ENCODE measurements around the gene CERS6. TPM values are rescaled to one million over a fixed set of nuclear protein-coding genes. Genes with fewer than 3 reads are reported as not detected.

Gene CERS6
- total and polyA plus RNA-seq, 2 of the 8 experiments (the other 6 are each of a cell fraction or from before 2014, with no cell fraction given): 6.8 to 28.2 TPM

DNA sequence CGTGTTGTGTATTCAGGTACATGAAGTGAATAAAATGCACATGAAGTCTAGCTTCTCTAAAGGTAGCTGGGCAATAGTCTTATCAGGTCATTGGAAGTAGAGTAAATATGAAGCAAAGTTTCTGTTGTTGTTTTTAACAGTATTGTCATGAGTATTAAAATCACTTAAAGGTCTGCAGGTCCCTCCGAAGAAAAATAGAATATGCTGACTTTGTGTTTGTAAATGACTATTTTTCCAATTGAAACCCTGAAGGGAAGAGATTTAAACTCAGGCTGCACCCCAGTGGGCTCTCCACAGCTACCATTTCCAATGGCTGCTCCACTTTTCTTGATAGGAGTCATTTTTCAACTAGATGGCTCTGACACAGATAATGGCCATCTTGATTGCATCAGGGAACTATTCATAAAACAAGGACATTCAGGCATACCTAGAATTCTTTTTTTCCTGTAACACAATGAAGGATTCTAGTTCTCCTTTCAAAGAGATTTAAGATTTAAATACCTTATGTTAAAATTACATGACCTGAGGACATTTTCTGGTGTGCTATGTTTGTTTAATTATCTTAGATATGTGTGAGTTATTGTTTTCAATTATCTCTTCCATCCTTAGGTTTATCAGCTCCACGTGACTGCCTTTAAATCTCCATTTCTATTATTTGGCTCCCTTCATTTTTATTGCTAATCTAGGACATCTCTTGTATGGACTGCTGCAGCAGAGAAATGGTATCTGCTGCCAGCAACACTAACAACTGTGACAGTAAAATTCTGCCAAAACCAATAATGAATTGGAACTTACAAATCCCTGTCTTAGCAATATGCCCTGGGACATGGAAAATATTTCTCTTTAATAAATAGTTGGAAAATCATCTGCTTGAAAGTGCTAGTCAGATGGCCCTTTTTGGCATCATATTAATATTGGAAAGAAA is 197.2 kb downstream of the CERS6 start:
- no peak for DNase-seq (ENCODE audit: low read depth in 1 of 2, low spot score in 2 of 2)
- ChIA-PET POLR2A (ENCODE audit: partially characterized antibody) (interaction anchor here (0.6 kb wide), 1 partner anchor 44 kb away, joined by 3 read pairs; no protein-coding TSS in a partner anchor), CTCF (ENCODE audit: partially characterized antibody) (interaction anchor here (0.9 to 1.6 kb wide), 4 partner anchors 12 to 202 kb away, joined by 3 to 4 read pairs (median 3); no protein-coding TSS in a partner anchor)
- Histone ChIP-seq H3K9ac (replicated peaks in 1 of 4; ENCODE audit: extremely low read depth in 1 of 4, low read depth in 3 of 4, low read length in 3 of 4) (no peak overlapping the region), H4K5ac (ENCODE audit: insufficient read length, low read depth, low read length) (no peak overlapping the region), H2AK5ac (ENCODE audit: low read depth, low read length) (no peak overlapping the region), H2BK5ac (ENCODE audit: low read depth, low read length) (no peak overlapping the region), H3K36me3 (ENCODE audit: control insufficient read depth in 2 of 4, insufficient read depth in 4 of 4, low read length in 3 of 4) (no peaks in the 10 kb centered on the region), H3K4me2 (ENCODE audit: insufficient read depth in 1 of 2, low read depth in 2 of 2, low read length in 2 of 2) (no peak overlapping the region), H3K23me2 (ENCODE audit: low read depth, low read length) (no peaks in the 10 kb centered on the region), H3K4me3 (ENCODE audit: extremely low read depth in 1 of 4, insufficient read depth in 2 of 4, low read depth in 3 of 4, low read length in 4 of 4) (no peak overlapping the region), H3K27ac (ENCODE audit: low read depth, low read length) (no peak overlapping the region), H3K18ac (ENCODE audit: extremely low read depth, low read length) (no peak overlapping the region), H2BK12ac (ENCODE audit: low read depth, low read length) (no peak overlapping the region), H2BK20ac (ENCODE audit: low read length) (no peak overlapping the region), H3K14ac (ENCODE audit: insufficient read length) (no peak overlapping the region), H3K79me2 (ENCODE audit: control insufficient read depth in 1 of 2, insufficient read depth in 2 of 2, low read length in 2 of 2) (peaks cover 0 to 15% of the 10 kb centered on the region in 2 experiments; a peak in 3 of 4 replicates), H2AFZ (ENCODE audit: low read length) (no peak overlapping the region), H3K79me1 (ENCODE audit: low read depth, low read length) (no peaks in the 10 kb centered on the region), H2BK15ac (ENCODE audit: low read length) (no peak overlapping the region), H3K4ac (replicated peaks; ENCODE audit: insufficient read length, low read depth, low read length) (no peak overlapping the region), H3K56ac (replicated peaks; ENCODE audit: insufficient read length, low read depth, low read length) (no peak overlapping the region), H2BK120ac (replicated peaks; ENCODE audit: low read depth, low read length) (no peak overlapping the region), H3K27me3 (replicated peaks in 1 of 4; ENCODE audit: control insufficient read depth in 3 of 4, extremely low read depth in 1 of 4, insufficient read depth in 3 of 4, low read length in 3 of 4) (no peaks in the 10 kb centered on the region), H4K8ac (ENCODE audit: extremely low read depth, insufficient read depth, low read length) (no peak overlapping the region), H4K91ac (replicated peaks; ENCODE audit: insufficient read length, low read length) (no peak overlapping the region), H3K4me1 (replicated peaks in 1 of 4; ENCODE audit: control insufficient read depth in 3 of 4, insufficient read depth in 4 of 4, low read length in 3 of 4) (peaks cover 0 to 7% (median 5%) of the 10 kb centered on the region in 4 experiments; a peak in 4 of 7 replicates), H3K9me3 (ENCODE audit: insufficient read depth in 2 of 2, low read depth in 1 of 2, low read length in 1 of 2) (no peaks in the 10 kb centered on the region), H4K20me1 (replicated peaks in 1 of 2; ENCODE audit: control insufficient read depth in 1 of 2, insufficient read depth in 2 of 2, low read length in 2 of 2) (no peaks in the 10 kb centered on the region), H3K23ac (ENCODE audit: insufficient read length) (no peak overlapping the region)
- TF ChIP-seq SAP30 (IDR thresholded peaks at IDR 0.05; ENCODE audit: insufficient read depth, insufficient replicate concordance, low read length) (no peak), CBX5 (IDR thresholded peaks at IDR 0.05; ENCODE audit: low read depth, low read length) (no peak), KDM1A (IDR thresholded peaks at IDR 0.05; ENCODE audit: borderline replicate concordance, low read length) (no peak), CTBP2 (IDR thresholded peaks at IDR 0.05; ENCODE audit: borderline replicate concordance, insufficient read depth, insufficient read length, low read length) (no peak), CHD2 (IDR thresholded peaks at IDR 0.05; ENCODE audit: low read length) (no peak), BACH1 (IDR thresholded peaks at IDR 0.05; ENCODE audit: low read length) (no peak), NRF1 (IDR thresholded peaks at IDR 0.05; ENCODE audit: low read depth, low read length) (no peak), SIX5 (IDR thresholded peaks at IDR 0.05; ENCODE audit: low read depth, low read length) (no peak)
- TF ChIP-seq, protein P1, sequence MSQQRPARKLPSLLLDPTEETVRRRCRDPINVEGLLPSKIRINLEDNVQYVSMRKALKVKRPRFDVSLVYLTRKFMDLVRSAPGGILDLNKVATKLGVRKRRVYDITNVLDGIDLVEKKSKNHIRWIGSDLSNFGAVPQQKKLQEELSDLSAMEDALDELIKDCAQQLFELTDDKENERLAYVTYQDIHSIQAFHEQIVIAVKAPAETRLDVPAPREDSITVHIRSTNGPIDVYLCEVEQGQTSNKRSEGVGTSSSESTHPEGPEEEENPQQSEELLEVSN (IDR thresholded peaks at IDR 0.05): no peak
- 67% methylated on average over 3 of the region's 3 CpGs; no CpG with 5 or more reads in 1 of the 2 experiments for WGBS, 2 experiments (ENCODE audit: extremely low coverage in 1 of 2, insufficient coverage in 1 of 2, insufficient read length in 1 of 2, insufficient replicate concordance in 2 of 2, low coverage in 1 of 2, low lambda C conversion rate in 2 of 2, missing lambda C conversion rate in 1 of 2)
- FAIRE-seq: no peak
